Natural killer cell treated with Interleukin-12 subunit alpha and Interleukin-12 subunit beta and Interleukin-15 and Interleukin-18, amount 100 ng/mL, for 72 hours (primary cell): ENCODE results near the gene NXN. TPM values are rescaled to one million over a fixed set of nuclear protein-coding genes. Genes with fewer than 3 reads are reported as not detected.
"Not testable (repeated sequence)": the region's sequence is repeated elsewhere in the genome, so short reads cannot be mapped to it uniquely, and the experiment has no call there.

Experiments used
- ATAC-seq, 2 donors: fragments of 150-1000 bp; cut with Tn5 transposase in 1 of 2; sonication (Bioruptor Pico), chemical (Tn5 transposase) in 1 of 2; 2 replicates each; pipeline ENCODE4 v1.10.0; 2021
- DNase-seq: peaks from one replicate; pipeline ENCODE4 v3.0.0; 2022; ENCODE audit warnings: low spot score
- H3K27ac Mint-ChIP-seq, 2 donors: 1 replicate in 1 of 2; 2 replicates in 1 of 2; pipeline ENCODE4 v1.8.0; 2022; ENCODE audit warnings: mixed read lengths in 2 of 2, mild to moderate bottlenecking in 1 of 2, moderate library complexity in 1 of 2
- H3K27me3 Mint-ChIP-seq, 2 donors: 1 replicate in 1 of 2; 2 replicates in 1 of 2; pipeline ENCODE4 v1.8.0; 2022; ENCODE audit warnings: mixed read lengths in 2 of 2
- H3K36me3 Mint-ChIP-seq: one replicate; pipeline ENCODE4 v1.8.0; 2022; ENCODE audit warnings: mixed read lengths
- H3K4me1 Mint-ChIP-seq, 2 donors: 1 replicate in 1 of 2; 2 replicates in 1 of 2; pipeline ENCODE4 v1.8.0; 2022; ENCODE audit warnings: low read depth in 2 of 2, mixed read lengths in 2 of 2, mild to moderate bottlenecking in 1 of 2
- H3K4me3 Mint-ChIP-seq: one replicate; pipeline ENCODE4 v1.8.0; 2022; ENCODE audit warnings: mixed read lengths
- H3K9me3 Mint-ChIP-seq: 2 replicates; pipeline ENCODE4 v1.8.0; 2022; ENCODE audit warnings: mixed read lengths
- total RNA-seq, 2 donors: library from RNA; stranded (reverse); gene quantifications; one replicate each; pipeline ENCODE4 v1.2.3, GENCODE V29; 2022

Gene NXN
- total RNA-seq, 2 donors from 2014 or later = 0.61 to 0.69 TPM

DNA sequence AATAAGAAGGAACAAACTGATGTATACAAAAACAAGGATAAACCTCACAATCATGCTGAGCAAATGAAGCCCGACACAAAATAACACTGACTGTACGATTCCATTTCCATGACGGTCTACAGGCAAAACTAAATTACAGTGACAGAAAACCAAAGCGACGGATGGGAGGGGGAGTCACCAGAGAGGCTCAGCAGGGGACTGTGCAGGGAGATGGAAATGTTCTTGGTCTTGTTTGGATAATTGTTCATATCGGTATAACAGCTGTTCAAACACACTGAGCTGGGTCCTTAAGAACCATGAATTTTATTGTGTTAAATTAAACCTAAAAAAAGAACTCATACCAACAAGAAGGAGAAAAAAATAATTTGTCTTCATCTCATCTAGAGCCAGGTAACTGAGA is 97.8 kb downstream of the NXN start:
- H3K9me3 Mint-ChIP-seq = no peaks in the 10 kb centered on the region
- ATAC-seq (no peak), DNase-seq (no peak)
- no peak overlapping the region for H3K27ac Mint-ChIP-seq
- no peaks in the 10 kb centered on the region for H3K36me3 Mint-ChIP-seq
- peaks cover 13 to 19% of the 10 kb centered on the region in 2 donors for H3K27me3 Mint-ChIP-seq
- peaks cover 0 to 4% of the 10 kb centered on the region in 2 donors for H3K4me1 Mint-ChIP-seq
- H3K4me3 Mint-ChIP-seq = no peak overlapping the region

DNA sequence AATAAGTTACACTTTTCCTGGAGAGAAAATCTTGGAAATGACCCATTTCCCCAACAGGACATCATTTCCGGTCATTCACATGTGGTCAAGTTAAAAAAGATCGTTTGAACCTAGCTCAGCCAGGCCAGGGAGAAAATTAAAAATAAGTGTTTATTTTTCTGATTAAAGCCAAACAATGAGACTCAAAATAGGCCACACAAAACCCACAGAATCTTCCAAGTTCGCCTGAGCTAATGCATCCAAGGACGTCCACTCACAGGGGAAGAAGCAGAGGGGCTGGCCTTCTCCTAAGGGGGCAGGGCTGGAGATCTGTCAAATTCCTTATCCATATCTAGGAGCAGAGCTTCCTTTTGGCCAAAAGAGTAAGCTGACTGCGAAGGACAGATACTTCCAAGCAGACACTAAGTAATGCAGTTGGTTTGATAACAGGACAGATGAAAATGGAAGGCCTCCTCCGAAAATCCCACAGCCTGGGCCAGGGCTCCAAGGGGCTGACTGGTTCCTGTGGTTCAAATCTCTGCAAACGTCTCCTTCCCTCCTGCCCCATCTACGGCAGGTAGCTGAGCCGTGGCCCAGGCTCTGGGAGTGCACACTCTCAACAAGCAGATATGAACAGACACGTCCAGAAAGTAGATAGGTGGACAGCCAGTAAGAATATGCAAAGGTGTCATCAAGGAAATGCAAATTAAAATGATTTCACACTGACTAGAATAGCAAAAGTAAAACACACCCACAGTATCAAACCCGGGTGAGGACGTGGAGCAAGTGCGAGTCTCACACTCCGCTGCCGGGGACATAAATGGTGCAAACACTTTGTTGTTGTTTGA is 98.9 kb downstream of the NXN start:
- Mint-ChIP-seq H3K4me3 (no peak overlapping the region), H3K9me3 (no peaks in the 10 kb centered on the region), H3K27ac (no peak overlapping the region), H3K36me3 (no peaks in the 10 kb centered on the region), H3K4me1 (peaks cover 6 to 10% of the 10 kb centered on the region in 2 donors), H3K27me3 (peaks cover 13 to 19% of the 10 kb centered on the region in 2 donors)
- ATAC-seq = no peak
- no peak for DNase-seq

DNA sequence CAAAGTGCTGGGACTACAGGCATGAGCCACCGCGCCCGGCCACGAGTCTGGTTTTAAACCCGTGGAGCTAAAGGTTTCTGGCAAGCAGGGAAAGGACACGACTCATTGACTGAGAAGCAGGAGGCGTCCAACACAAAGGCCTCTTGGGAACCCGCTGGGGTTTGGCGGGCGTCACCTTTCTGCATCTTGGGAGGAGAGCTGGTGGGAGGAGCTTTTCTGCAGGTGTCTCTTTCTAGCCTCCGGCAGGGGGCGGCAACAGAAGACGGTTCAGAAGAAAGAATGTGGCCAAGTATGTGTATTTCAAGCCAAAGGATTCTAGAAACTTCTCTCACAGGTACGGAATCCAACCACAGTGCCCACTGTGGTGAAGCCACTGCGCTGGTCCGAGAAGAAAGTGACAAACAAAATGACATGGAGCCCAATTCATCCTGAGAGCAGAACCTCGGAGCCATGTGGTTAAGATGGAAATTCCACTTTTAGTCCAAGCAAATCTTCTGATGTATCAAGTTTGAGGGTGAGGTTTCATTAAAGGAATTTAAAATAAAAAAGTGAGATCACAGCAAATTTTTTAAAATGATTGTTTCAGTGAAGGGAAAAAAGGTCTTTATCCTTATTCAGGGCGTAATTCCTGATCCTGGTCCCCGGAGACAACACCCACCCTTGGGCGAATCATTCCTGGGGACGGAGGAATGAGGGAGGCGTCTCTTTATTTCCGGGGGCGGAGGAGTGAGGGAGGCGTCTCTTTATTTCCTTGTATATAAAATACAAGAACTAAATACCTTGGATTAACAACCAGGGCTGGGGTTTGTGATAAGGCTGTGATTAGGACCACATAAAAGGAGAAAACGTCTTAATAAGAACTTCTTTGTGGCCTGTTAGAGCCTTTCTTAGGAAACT is 99.8 kb downstream of the NXN start:
- Mint-ChIP-seq H3K27ac (no peak overlapping the region), H3K36me3 (no peaks in the 10 kb centered on the region), H3K9me3 (no peaks in the 10 kb centered on the region), H3K4me1 (peaks cover 6 to 10% of the 10 kb centered on the region in 2 donors), H3K4me3 (no peak overlapping the region), H3K27me3 (peaks cover 13 to 21% of the 10 kb centered on the region in 2 donors)
- ATAC-seq (peak in 1 of 2 donors; percentile 51), DNase-seq (peak; percentile 62)

GRCh38 chr17:877630-878029 is 101.9 kb downstream of the NXN start:
- H3K36me3 Mint-ChIP-seq = no peaks in the 10 kb centered on the region
- H3K9me3 Mint-ChIP-seq = no peaks in the 10 kb centered on the region
- H3K4me3 Mint-ChIP-seq = no peak overlapping the region
- H3K27me3 Mint-ChIP-seq = peaks cover 13 to 19% of the 10 kb centered on the region in 2 donors
- DNase-seq (no peak), ATAC-seq (no peak)
- peaks cover 6 to 10% of the 10 kb centered on the region in 2 donors for H3K4me1 Mint-ChIP-seq
- no peak overlapping the region for H3K27ac Mint-ChIP-seq

DNA sequence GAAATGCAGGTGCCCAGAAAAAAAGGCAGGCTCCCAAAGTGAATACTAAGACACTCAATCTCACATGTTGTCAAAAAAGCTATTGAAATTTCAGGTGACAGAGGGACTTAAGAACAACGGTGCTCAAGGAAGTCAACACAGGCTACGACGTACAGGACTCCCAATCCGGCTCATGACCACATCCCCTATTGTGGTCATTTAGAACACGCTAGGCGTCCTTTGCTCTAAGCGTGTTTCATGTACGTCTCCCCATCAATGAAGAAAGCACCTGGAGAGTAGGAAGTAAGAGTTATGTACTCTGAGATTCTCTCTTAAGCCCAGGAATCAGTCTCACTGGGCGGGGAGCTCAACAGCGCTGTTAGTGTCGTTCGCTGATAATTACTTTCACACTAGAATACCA is 103.3 kb downstream of the NXN start:
- Mint-ChIP-seq H3K27ac (no peak overlapping the region), H3K4me1 (peaks cover 6 to 10% of the 10 kb centered on the region in 2 donors), H3K9me3 (no peaks in the 10 kb centered on the region), H3K27me3 (peaks cover 23 to 24% of the 10 kb centered on the region in 2 donors), H3K36me3 (no peaks in the 10 kb centered on the region), H3K4me3 (no peak overlapping the region)
- ATAC-seq (no peak), DNase-seq (no peak)

DNA sequence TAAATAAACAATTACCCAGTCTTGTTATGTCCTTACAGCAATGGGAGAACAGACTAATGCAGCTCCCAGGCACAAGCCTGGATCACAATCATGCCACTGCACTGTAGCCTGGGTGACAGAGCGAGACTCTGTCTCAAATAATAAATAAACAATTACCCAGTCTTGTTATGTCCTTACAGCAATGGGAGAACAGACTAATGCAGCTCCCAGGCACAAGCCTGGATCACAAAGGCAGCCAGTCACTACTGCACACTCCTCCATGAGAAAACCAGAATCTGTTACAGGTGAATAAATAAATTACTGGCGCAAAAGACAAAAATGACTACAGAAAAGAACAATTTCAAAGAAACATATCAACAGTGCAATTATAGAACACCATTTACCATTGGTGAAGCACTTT is 105.0 kb downstream of the NXN start:
- not testable (repeated sequence) for H3K27ac Mint-ChIP-seq, ATAC-seq, H3K36me3 Mint-ChIP-seq, H3K4me3 Mint-ChIP-seq, DNase-seq, H3K9me3 Mint-ChIP-seq, H3K4me1 Mint-ChIP-seq
- peaks cover 20 to 28% of the 10 kb centered on the region in 2 donors for H3K27me3 Mint-ChIP-seq

- no peak for ATAC-seq
- Mint-ChIP-seq H3K36me3 (no peaks in the 10 kb centered on the region), H3K27me3 (peaks cover 23 to 30% of the 10 kb centered on the region in 2 donors), H3K27ac (no peak overlapping the region), H3K9me3 (no peaks in the 10 kb centered on the region), H3K4me1 (peaks cover 6 to 9% of the 10 kb centered on the region in 2 donors), H3K4me3 (no peak overlapping the region)
- DNase-seq = no peak
Measured at GRCh38 chr17:872855-873254, 106.7 kb downstream of the NXN start.

- Mint-ChIP-seq H3K36me3 (no peaks in the 10 kb centered on the region), H3K9me3 (no peaks in the 10 kb centered on the region), H3K27me3 (peaks cover 17 to 23% of the 10 kb centered on the region in 2 donors), H3K4me3 (no peak overlapping the region), H3K27ac (no peak overlapping the region), H3K4me1 (peaks cover 6 to 9% of the 10 kb centered on the region in 2 donors)
- ATAC-seq (no peak), DNase-seq (no peak)
Measured at GRCh38 chr17:871751-872519, 107.6 kb downstream of the NXN start.

DNA sequence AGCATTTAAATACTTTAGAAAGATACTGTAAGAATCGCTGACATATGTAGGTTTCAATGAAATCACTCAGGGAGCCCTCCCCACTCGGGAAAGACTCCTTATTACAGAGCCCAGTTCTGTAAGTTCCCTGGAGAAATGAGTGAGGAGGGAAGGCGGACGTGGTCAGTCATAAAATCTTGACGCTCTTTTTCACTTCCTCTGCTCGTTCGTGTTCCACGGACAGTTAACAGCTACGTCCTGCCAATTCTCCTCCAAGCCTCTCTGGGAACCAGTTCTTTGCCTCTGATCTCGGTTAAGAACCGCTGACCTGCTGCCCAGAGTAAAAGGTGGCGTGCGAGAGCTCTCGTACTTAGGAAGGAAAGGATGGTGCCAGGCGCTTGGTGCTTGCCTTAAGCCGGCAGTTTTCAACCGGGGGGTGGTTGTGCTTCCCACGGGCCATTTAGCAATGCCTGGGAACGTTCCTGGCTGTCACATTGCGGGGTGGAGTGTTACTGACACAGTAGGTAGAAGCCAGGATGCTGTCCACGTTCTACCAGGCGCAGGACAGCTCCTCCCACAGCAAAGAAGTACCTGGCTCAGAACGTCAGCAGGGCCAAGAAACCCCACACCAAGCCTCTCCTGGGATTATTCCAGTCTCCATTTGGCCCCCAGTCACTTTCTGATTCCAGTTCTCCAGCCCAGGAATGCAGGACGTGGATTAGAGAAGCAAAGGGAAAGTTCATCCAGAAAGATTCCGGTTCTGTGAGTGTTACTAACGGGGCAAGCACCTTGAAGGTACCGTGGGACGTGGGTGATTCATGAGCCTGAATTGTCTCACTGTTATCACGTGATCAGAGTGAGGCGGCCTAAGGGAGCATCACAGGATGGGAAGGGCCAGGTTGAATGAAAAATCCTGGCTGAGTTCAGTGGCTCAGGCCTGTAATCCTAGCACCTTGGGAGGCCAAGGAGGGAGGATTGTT is 109.7 kb downstream of the NXN start:
- no peaks in the 10 kb centered on the region for H3K36me3 Mint-ChIP-seq
- DNase-seq = no peak
- no peak overlapping the region for H3K27ac Mint-ChIP-seq
- ATAC-seq = no peak
- peaks cover 0 to 2% of the 10 kb centered on the region in 2 donors for H3K4me1 Mint-ChIP-seq
- no peaks in the 10 kb centered on the region for H3K9me3 Mint-ChIP-seq
- H3K27me3 Mint-ChIP-seq = peaks cover 14 to 23% of the 10 kb centered on the region in 2 donors
- no peak overlapping the region for H3K4me3 Mint-ChIP-seq

GRCh38 chr17:869086-869485 is 110.5 kb downstream of the NXN start:
- DNase-seq (no peak), ATAC-seq (no peak)
- Mint-ChIP-seq H3K27me3 (peaks cover 20 to 23% of the 10 kb centered on the region in 2 donors), H3K4me3 (no peak overlapping the region), H3K27ac (no peak overlapping the region), H3K36me3 (no peaks in the 10 kb centered on the region), H3K9me3 (no peaks in the 10 kb centered on the region), H3K4me1 (peaks cover 0 to 2% of the 10 kb centered on the region in 2 donors)

GRCh38 chr17:867896-868489 is 111.6 kb downstream of the NXN start:
- H3K9me3 Mint-ChIP-seq = no peaks in the 10 kb centered on the region
- H3K36me3 Mint-ChIP-seq = no peaks in the 10 kb centered on the region
- DNase-seq (no peak), ATAC-seq (no peak)
- H3K27me3 Mint-ChIP-seq = peaks cover 22 to 23% of the 10 kb centered on the region in 2 donors
- H3K27ac Mint-ChIP-seq = no peak overlapping the region
- H3K4me1 Mint-ChIP-seq = peaks cover 0 to 2% of the 10 kb centered on the region in 2 donors
- H3K4me3 Mint-ChIP-seq = no peak overlapping the region

DNA sequence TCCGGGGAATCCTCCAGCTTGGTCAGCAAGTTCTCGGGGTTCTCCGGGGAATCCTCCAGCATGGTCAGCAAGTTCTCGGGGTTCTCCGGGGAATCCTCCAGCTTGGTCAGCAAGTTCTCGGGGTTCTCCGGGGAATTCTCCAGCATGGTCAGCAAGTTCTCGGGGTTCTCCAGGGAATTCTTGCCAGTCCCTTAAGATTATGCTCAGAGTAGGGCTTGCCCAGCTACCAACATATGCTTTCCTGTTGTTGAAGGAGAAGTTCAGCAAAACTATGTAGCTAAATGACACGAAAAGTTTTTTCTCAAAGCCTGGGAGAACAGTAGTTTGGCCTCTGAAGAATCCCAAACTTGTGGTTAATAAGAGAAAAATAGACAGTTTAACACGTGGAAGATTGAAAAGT is 112.3 kb downstream of the NXN start:
- not testable (repeated sequence) for H3K27ac Mint-ChIP-seq, H3K4me1 Mint-ChIP-seq, DNase-seq, ATAC-seq, H3K9me3 Mint-ChIP-seq, H3K36me3 Mint-ChIP-seq, H3K4me3 Mint-ChIP-seq
- peaks cover 18 to 20% of the 10 kb centered on the region in 2 donors for H3K27me3 Mint-ChIP-seq
